ENCODE measurements around the gene CD207. TPM values are rescaled to one million over a fixed set of nuclear protein-coding genes. Genes with fewer than 3 reads are reported as not detected.

CD207 gene
- total and polyA plus RNA-seq, 4 donors = not detected

DNA sequence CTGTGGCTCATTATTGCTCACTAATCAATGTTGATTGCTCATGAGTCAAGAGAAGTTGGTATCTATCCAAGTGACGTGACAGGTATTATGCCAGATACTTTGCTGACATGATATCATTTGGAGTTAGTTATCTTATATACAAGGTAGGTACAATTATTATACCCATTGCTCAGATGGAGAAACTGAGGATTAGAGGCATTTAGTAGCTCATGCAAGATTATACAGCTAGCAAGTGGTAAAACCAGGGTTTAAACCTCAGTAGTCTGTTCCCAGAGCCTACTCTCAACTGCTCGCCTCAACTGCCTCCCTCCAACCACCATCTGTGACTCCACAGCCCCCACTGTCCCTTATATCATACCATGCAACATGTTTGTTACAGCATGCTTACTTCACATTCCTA is 51.3 kb downstream of the CD207 start:
- H3K4me1 ChIP-seq (ENCODE audit: control insufficient read depth in 4 of 4, insufficient read depth in 4 of 4, low read length in 3 of 4) = peaks cover 0 to under 1% (median 0%) of the 10 kb centered on the region in 4 donors
- DNase-seq (ENCODE audit: low spot score) = no peak
- no peaks in the 10 kb centered on the region for H3K36me3 ChIP-seq (ENCODE audit: control insufficient read depth in 4 of 4, insufficient read depth in 3 of 4, low read depth in 1 of 4, low read length in 3 of 4)
- H3K4me3 ChIP-seq (ENCODE audit: low read depth in 1 of 3, low read length in 3 of 3) = no peak overlapping the region
- H3K27ac ChIP-seq (ENCODE audit: low read depth in 1 of 2, low read length in 2 of 2) = no peak overlapping the region
- H3K9me3 ChIP-seq (ENCODE audit: control insufficient read depth in 4 of 4, low read length in 3 of 4) = no peaks in the 10 kb centered on the region
- TF ChIP-seq JUND (IDR thresholded peaks at IDR 0.05) (no peak), NR2F2 (IDR thresholded peaks at IDR 0.05) (no peak), FOXA2 (IDR thresholded peaks at IDR 0.05) (no peak), GABPA (IDR thresholded peaks at IDR 0.05 in 1 of 2, conservative IDR thresholded peaks at IDR 0.05 in 1 of 2) (no peak), RXRA (IDR thresholded peaks at IDR 0.05) (no peak), RAD21 (IDR thresholded peaks at IDR 0.05) (no peak), FOXA1 (IDR thresholded peaks at IDR 0.05) (no peak), SP1 (IDR thresholded peaks at IDR 0.05) (no peak), EGR1 (IDR thresholded peaks at IDR 0.05; ENCODE audit: low read depth in 2 of 2) (no peak), HNF4G (IDR thresholded peaks at IDR 0.05) (no peak), HNF4A (conservative IDR thresholded peaks at IDR 0.05) (no peak), TAF1 (conservative IDR thresholded peaks at IDR 0.05) (no peak), YY1 (IDR thresholded peaks at IDR 0.05) (no peak)
- TF ChIP-seq, protein P1, sequence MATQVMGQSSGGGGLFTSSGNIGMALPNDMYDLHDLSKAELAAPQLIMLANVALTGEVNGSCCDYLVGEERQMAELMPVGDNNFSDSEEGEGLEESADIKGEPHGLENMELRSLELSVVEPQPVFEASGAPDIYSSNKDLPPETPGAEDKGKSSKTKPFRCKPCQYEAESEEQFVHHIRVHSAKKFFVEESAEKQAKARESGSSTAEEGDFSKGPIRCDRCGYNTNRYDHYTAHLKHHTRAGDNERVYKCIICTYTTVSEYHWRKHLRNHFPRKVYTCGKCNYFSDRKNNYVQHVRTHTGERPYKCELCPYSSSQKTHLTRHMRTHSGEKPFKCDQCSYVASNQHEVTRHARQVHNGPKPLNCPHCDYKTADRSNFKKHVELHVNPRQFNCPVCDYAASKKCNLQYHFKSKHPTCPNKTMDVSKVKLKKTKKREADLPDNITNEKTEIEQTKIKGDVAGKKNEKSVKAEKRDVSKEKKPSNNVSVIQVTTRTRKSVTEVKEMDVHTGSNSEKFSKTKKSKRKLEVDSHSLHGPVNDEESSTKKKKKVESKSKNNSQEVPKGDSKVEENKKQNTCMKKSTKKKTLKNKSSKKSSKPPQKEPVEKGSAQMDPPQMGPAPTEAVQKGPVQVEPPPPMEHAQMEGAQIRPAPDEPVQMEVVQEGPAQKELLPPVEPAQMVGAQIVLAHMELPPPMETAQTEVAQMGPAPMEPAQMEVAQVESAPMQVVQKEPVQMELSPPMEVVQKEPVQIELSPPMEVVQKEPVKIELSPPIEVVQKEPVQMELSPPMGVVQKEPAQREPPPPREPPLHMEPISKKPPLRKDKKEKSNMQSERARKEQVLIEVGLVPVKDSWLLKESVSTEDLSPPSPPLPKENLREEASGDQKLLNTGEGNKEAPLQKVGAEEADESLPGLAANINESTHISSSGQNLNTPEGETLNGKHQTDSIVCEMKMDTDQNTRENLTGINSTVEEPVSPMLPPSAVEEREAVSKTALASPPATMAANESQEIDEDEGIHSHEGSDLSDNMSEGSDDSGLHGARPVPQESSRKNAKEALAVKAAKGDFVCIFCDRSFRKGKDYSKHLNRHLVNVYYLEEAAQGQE (IDR thresholded peaks at IDR 0.05) = no peak
- TF ChIP-seq, protein P2, sequence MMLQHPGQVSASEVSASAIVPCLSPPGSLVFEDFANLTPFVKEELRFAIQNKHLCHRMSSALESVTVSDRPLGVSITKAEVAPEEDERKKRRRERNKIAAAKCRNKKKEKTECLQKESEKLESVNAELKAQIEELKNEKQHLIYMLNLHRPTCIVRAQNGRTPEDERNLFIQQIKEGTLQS (IDR thresholded peaks at IDR 0.05) = no peak
- TF ChIP-seq, protein P3, sequence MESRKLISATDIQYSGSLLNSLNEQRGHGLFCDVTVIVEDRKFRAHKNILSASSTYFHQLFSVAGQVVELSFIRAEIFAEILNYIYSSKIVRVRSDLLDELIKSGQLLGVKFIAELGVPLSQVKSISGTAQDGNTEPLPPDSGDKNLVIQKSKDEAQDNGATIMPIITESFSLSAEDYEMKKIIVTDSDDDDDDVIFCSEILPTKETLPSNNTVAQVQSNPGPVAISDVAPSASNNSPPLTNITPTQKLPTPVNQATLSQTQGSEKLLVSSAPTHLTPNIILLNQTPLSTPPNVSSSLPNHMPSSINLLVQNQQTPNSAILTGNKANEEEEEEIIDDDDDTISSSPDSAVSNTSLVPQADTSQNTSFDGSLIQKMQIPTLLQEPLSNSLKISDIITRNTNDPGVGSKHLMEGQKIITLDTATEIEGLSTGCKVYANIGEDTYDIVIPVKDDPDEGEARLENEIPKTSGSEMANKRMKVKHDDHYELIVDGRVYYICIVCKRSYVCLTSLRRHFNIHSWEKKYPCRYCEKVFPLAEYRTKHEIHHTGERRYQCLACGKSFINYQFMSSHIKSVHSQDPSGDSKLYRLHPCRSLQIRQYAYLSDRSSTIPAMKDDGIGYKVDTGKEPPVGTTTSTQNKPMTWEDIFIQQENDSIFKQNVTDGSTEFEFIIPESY (IDR thresholded peaks at IDR 0.05) = no peak
- TF ChIP-seq, protein P4, sequence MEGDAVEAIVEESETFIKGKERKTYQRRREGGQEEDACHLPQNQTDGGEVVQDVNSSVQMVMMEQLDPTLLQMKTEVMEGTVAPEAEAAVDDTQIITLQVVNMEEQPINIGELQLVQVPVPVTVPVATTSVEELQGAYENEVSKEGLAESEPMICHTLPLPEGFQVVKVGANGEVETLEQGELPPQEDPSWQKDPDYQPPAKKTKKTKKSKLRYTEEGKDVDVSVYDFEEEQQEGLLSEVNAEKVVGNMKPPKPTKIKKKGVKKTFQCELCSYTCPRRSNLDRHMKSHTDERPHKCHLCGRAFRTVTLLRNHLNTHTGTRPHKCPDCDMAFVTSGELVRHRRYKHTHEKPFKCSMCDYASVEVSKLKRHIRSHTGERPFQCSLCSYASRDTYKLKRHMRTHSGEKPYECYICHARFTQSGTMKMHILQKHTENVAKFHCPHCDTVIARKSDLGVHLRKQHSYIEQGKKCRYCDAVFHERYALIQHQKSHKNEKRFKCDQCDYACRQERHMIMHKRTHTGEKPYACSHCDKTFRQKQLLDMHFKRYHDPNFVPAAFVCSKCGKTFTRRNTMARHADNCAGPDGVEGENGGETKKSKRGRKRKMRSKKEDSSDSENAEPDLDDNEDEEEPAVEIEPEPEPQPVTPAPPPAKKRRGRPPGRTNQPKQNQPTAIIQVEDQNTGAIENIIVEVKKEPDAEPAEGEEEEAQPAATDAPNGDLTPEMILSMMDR (IDR thresholded peaks at IDR 0.05; ENCODE audit: low read depth, low read length, missing input control) = no peak
- TF ChIP-seq, protein P5, sequence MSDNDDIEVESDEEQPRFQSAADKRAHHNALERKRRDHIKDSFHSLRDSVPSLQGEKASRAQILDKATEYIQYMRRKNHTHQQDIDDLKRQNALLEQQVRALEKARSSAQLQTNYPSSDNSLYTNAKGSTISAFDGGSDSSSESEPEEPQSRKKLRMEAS (IDR thresholded peaks at IDR 0.05) = no peak
- H3K9ac ChIP-seq (ENCODE audit: low read depth in 1 of 2, low read length in 2 of 2) = no peak overlapping the region
- H3K27me3 ChIP-seq (ENCODE audit: control insufficient read depth in 4 of 4, insufficient read depth in 4 of 4, low read length in 3 of 4) = peaks cover 0 to 14% (median 2%) of the 10 kb centered on the region in 4 donors
- 88% methylated on average over 2 of the region's 2 CpGs for WGBS

Small RNAs within 50 kb of the gene (small RNA-seq; reads per million reads assigned to genes)
- not detected for gene HMGN2P21

Other genes starting within 250 kb of the CD207 start
- gene ADD2, start 67.6 kb downstream of the CD207 start, total RNA-seq = 100 to 1,000 TPM in 1 of 2 donors, under 1 TPM in 1; 0.08 to 156 TPM
- gene ADD2, start 67.6 kb downstream of the CD207 start, polyA plus RNA-seq = under 1 TPM in 1 of 2 donors, not detected in 1; 0.16 TPM
- gene FIGLA, start 45.2 kb downstream of the CD207 start, total RNA-seq = not detected
- gene FIGLA, start 45.2 kb downstream of the CD207 start, polyA plus RNA-seq = not detected
- under 1 TPM; 0.19 to 0.25 TPM for gene CLEC4F, start 15.2 kb downstream of the CD207 start, total RNA-seq
- under 1 TPM in 1 of 2 donors, not detected in 1; 0.03 TPM for gene CLEC4F, start 15.2 kb downstream of the CD207 start, polyA plus RNA-seq
- not detected for gene VAX2, start 64.8 kb upstream of the CD207 start, total RNA-seq
- under 1 TPM in 1 of 2 donors, not detected in 1; 0.05 TPM for gene VAX2, start 64.8 kb upstream of the CD207 start, polyA plus RNA-seq
- not detected for gene ATP6V1B1, start 100.1 kb upstream of the CD207 start, total RNA-seq
- gene ATP6V1B1, start 100.1 kb upstream of the CD207 start, polyA plus RNA-seq = not detected
- gene ANKRD53, start 142.8 kb upstream of the CD207 start, total RNA-seq = under 1 TPM; 0.33 to 0.50 TPM
- gene ANKRD53, start 142.8 kb upstream of the CD207 start, polyA plus RNA-seq = under 1 TPM; 0.29 to 0.46 TPM
- 10 to 100 TPM; 15.0 to 54.8 TPM for gene TEX261, start 159.1 kb upstream of the CD207 start, total RNA-seq
- 10 to 100 TPM; 14.2 to 33.8 TPM for gene TEX261, start 159.1 kb upstream of the CD207 start, polyA plus RNA-seq
- 10 to 100 TPM; 21.8 to 31.5 TPM for gene NAGK, start 232.8 kb upstream of the CD207 start, total RNA-seq
- gene NAGK, start 232.8 kb upstream of the CD207 start, polyA plus RNA-seq = 10 to 100 TPM; 22.8 to 41.0 TPM

All from liver (tissue), 10 donors.